Liver (tissue), 3 donors: ENCODE results near the gene BRAT1.
"Not testable (repeated sequence)": the region's sequence is repeated elsewhere in the genome, so short reads cannot be mapped to it uniquely, and the experiment has no call there.

ENCODE experiments used
- ATF3 ChIP-seq: IDR thresholded peaks from 2 replicates; pipeline ENCODE4 v1.6.1; 2016; ENCODE audit warnings: antibody characterized with exemption
- CTCF ChIP-seq: fragments of 150-350 bp; IDR thresholded peaks from 2 replicates; pipeline ENCODE4 v1.5.1; 2017; ENCODE audit warnings: improper control_type of control experiment, low read depth, low read length; ENCODE audit not compliant: missing input control
- GABPA ChIP-seq, 2 donors: IDR thresholded peaks in 1 of 2; conservative IDR thresholded peaks in 1 of 2; 2 replicates each; pipeline ENCODE4 v1.6.1; 2016; ENCODE audit warnings: antibody characterized with exemption in 2 of 2, mild to moderate bottlenecking in 1 of 2, moderate library complexity in 1 of 2
- JUND ChIP-seq, 2 donors: IDR thresholded peaks; 2 replicates each; pipeline ENCODE4 v1.6.1; 2016; ENCODE audit warnings: antibody characterized with exemption in 2 of 2
- MAX ChIP-seq: IDR thresholded peaks from 2 replicates; pipeline ENCODE4 v1.6.1; 2016; ENCODE audit warnings: antibody characterized with exemption
- RAD21 ChIP-seq, 2 donors: IDR thresholded peaks; 2 replicates each; pipeline ENCODE4 v1.6.1; 2016; ENCODE audit warnings: antibody characterized with exemption in 2 of 2, mild to moderate bottlenecking in 2 of 2
- TAF1 ChIP-seq: conservative IDR thresholded peaks from 2 replicates; pipeline ENCODE4 v1.6.1; 2016; ENCODE audit warnings: antibody characterized with exemption, mild to moderate bottlenecking
- YY1 ChIP-seq: IDR thresholded peaks from 2 replicates; pipeline ENCODE4 v1.6.1; 2016; ENCODE audit warnings: antibody characterized with exemption, mild to moderate bottlenecking
- donor health status: healthy.
- donor health status: healthy.

- TF ChIP-seq RAD21 (IDR thresholded peaks at IDR 0.05); CTCF; JUND (IDR thresholded peaks at IDR 0.05); TAF1; YY1; MAX; GABPA (IDR thresholded peaks at IDR 0.05 in 1 of 2, conservative IDR thresholded peaks at IDR 0.05 in 1 of 2); ATF3: not testable (repeated sequence)
Measured at GRCh38 chr7:2535872-2536627, 19.3 kb downstream of the BRAT1 start.
